ENCODE results near the gene LRRC72. TPM values are rescaled to one million over a fixed set of nuclear protein-coding genes. Genes with fewer than 3 reads are reported as not detected.

Gene LRRC72
- total RNA-seq, 1 experiment from 2014 or later: not detected

DNA sequence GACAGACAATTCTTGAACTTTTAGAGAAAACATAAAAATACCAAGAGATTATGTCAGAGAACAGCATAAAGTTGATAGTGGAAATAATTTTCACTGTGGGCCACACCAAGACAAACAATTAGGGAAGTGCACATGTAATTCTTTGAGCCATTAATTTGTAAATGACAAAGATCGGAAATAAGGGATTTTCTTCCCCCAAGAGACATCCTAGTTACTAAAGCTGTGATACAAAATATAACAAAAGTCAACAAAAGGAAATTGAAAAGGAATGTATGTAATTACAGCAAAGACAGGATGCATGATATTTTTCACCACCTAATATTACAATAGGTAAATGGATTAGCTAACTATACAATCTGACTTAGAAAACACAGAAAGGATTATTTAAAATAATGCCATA, 12.4 kb upstream of the LRRC72 start:
- no peaks in the 10 kb centered on the region for H3K36me3 Mint-ChIP-seq (ENCODE audit: insufficient read depth in 1 of 3, low read depth in 3 of 3)
- Histone ChIP-seq H4K20me1 (ENCODE audit: control insufficient read depth, insufficient read depth, insufficient read length) (no peaks in the 10 kb centered on the region), H3K56ac (ENCODE audit: insufficient read length, low read depth, low read length) (no peak overlapping the region), H4K5ac (ENCODE audit: insufficient read length, low read depth, low read length) (no peak overlapping the region), H3K79me2 (ENCODE audit: insufficient read depth, low read length) (no peaks in the 10 kb centered on the region), H3K14ac (ENCODE audit: insufficient read depth, low read length) (no peak overlapping the region), H2BK20ac (ENCODE audit: low read depth, low read length, poor library complexity, severe bottlenecking) (no peak overlapping the region), H3K23me2 (ENCODE audit: insufficient read length, low read depth, low read length, poor library complexity, severe bottlenecking) (no peaks in the 10 kb centered on the region), H3K27ac (ENCODE audit: insufficient read length, low read depth, low read length) (no peak overlapping the region), H2BK5ac (ENCODE audit: insufficient read length, low read length) (no peak overlapping the region), H3K4me1 (ENCODE audit: insufficient read depth, low read length) (peaks cover 4% of the 10 kb centered on the region; the same call in 1 of the 2 replicates), H3K23ac (ENCODE audit: insufficient read length, low read depth, low read length) (no peak overlapping the region), H2AK5ac (ENCODE audit: insufficient read length, low read length) (no peak overlapping the region), H3T11ph (ENCODE audit: low read length) (no peak overlapping the region), H3K9me3 (ENCODE audit: control insufficient read depth, low read depth, low read length) (no peaks in the 10 kb centered on the region), H2AFZ (ENCODE audit: low read length) (no peak overlapping the region), H2BK120ac (ENCODE audit: low read depth, low read length, poor library complexity, severe bottlenecking) (no peak overlapping the region), H4K91ac (ENCODE audit: insufficient read length, low read depth, low read length) (no peak overlapping the region), H3K18ac (ENCODE audit: insufficient read length, low read depth, low read length) (no peak overlapping the region), H4K8ac (replicated peaks; ENCODE audit: insufficient read length, low read depth, low read length) (no peak overlapping the region), H3K27me3 (ENCODE audit: insufficient read depth, low read length) (no peaks in the 10 kb centered on the region), H3K9ac (ENCODE audit: extremely low read depth, insufficient read length, low read length) (no peak overlapping the region), H3K79me1 (ENCODE audit: insufficient read depth, low read depth, low read length, poor library complexity, severe bottlenecking) (no peaks in the 10 kb centered on the region), H3K4me2 (ENCODE audit: insufficient read depth, insufficient read length, low read length) (no peak overlapping the region), H2BK15ac (ENCODE audit: low read depth, low read length) (no peak overlapping the region), H3K4ac (ENCODE audit: low read depth, low read length) (no peak overlapping the region), H2BK12ac (ENCODE audit: insufficient read length, low read depth, low read length) (no peak overlapping the region)
- H3K9me3 Mint-ChIP-seq: no peaks in the 10 kb centered on the region
- H3K27ac Mint-ChIP-seq: no peak overlapping the region
- no peak overlapping the region for H3K4me3 Mint-ChIP-seq
- WGBS (ENCODE audit: extremely low coverage, insufficient read length, low lambda C conversion rate): no CpG with 5 or more reads among the region's 1 CpG
- peaks cover 5 to 14% of the 10 kb centered on the region in 2 experiments; a peak in 3 of 4 replicates for H3K4me1 Mint-ChIP-seq
- TF ChIP-seq, protein P1, sequence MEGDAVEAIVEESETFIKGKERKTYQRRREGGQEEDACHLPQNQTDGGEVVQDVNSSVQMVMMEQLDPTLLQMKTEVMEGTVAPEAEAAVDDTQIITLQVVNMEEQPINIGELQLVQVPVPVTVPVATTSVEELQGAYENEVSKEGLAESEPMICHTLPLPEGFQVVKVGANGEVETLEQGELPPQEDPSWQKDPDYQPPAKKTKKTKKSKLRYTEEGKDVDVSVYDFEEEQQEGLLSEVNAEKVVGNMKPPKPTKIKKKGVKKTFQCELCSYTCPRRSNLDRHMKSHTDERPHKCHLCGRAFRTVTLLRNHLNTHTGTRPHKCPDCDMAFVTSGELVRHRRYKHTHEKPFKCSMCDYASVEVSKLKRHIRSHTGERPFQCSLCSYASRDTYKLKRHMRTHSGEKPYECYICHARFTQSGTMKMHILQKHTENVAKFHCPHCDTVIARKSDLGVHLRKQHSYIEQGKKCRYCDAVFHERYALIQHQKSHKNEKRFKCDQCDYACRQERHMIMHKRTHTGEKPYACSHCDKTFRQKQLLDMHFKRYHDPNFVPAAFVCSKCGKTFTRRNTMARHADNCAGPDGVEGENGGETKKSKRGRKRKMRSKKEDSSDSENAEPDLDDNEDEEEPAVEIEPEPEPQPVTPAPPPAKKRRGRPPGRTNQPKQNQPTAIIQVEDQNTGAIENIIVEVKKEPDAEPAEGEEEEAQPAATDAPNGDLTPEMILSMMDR (conservative IDR thresholded peaks at IDR 0.05): no peak
- H3K27me3 Mint-ChIP-seq (ENCODE audit: low read depth): no peaks in the 10 kb centered on the region
- DNase-seq: no peak
